SKM-1 (cell line): ENCODE measurements around the gene AACS.
"Not testable (repeated sequence)": the region's sequence is repeated elsewhere in the genome, so short reads cannot be mapped to it uniquely, and the experiment has no call there.

Experiments used
- DNase-seq: peaks from one replicate; lab custom pipeline; 2025; ENCODE audit not compliant: unreplicated experiment; lab: John Stamatoyannopoulos, UW

AACS gene

GRCh38 chr12:125065021-125065918, at the start of gene AACS:
AACS (plus strand) TSS chr12:125065435; CDS start chr12:125065585, 150 bp downstream.
- no peak for DNase-seq

- DNase-seq: no peak
Observed at GRCh38 chr12:125015680-125016310, 49.4 kb upstream of the AACS start.

GRCh38 chr12:125017801-125018200, 47.4 kb upstream of the AACS start:
- no peak for DNase-seq

- no peak for DNase-seq
Observed at GRCh38 chr12:125018356-125018755, 46.9 kb upstream of the AACS start.

- DNase-seq: no peak
Observed at GRCh38 chr12:125021096-125021495, 44.1 kb upstream of the AACS start.

- DNase-seq: no peak
Observed at GRCh38 chr12:125021771-125022170, 43.5 kb upstream of the AACS start.

- no peak for DNase-seq
Observed at GRCh38 chr12:125023065-125023464, 42.2 kb upstream of the AACS start.

GRCh38 chr12:125024949-125025563, 40.2 kb upstream of the AACS start:
- no peak for DNase-seq

- no peak for DNase-seq
Observed at GRCh38 chr12:125025606-125026235, 39.5 kb upstream of the AACS start.

GRCh38 chr12:125028106-125028505, 37.1 kb upstream of the AACS start:
- DNase-seq: no peak

GRCh38 chr12:125029761-125030358, 35.4 kb upstream of the AACS start:
- DNase-seq: no peak

GRCh38 chr12:125031471-125031870, 33.8 kb upstream of the AACS start:
- DNase-seq: not testable (repeated sequence)

- no peak for DNase-seq
Observed at GRCh38 chr12:125032466-125033152, 32.6 kb upstream of the AACS start.

- DNase-seq: no peak
Observed at GRCh38 chr12:125033288-125033687, 31.9 kb upstream of the AACS start.

GRCh38 chr12:125038976-125039625, 26.1 kb upstream of the AACS start:
- no peak for DNase-seq

GRCh38 chr12:125049093-125049458, 16.2 kb upstream of the AACS start:
- DNase-seq: no peak

- no peak for DNase-seq
Observed at GRCh38 chr12:125050446-125050845, 14.8 kb upstream of the AACS start.

GRCh38 chr12:125050868-125051267, 14.4 kb upstream of the AACS start:
- DNase-seq: no peak

- DNase-seq: no peak
Observed at GRCh38 chr12:125053821-125054220, 11.4 kb upstream of the AACS start.

- no peak for DNase-seq
Observed at GRCh38 chr12:125055591-125055990, 9.6 kb upstream of the AACS start.
